Activated CD8-positive, alpha-beta memory T cell treated with anti-CD3 and anti-CD28 coated beads, Interleukin-2, amount 10 ng/mL, durations not matched to agents 7 days and 5 days (primary cell): ENCODE results near the gene CCNYL1. TPM values are rescaled to one million over a fixed set of nuclear protein-coding genes. Genes with fewer than 3 reads are reported as not detected.

Experiments
- ATAC-seq: fragments of 150-1000 bp; cut with Tn5 transposase; one replicate; pipeline ENCODE4 v1.10.0; 2021; ENCODE audit warnings: moderate library complexity
- CTCF ChIA-PET: fragments of 350-600 bp; sonication (Branson Sonifier 250); formaldehyde crosslinking; loops from one replicate; lab custom pipeline; 2021; ENCODE audit warnings: antibody characterized with exemption; lab: Charles Lee
- DNase-seq: peaks from one replicate; pipeline ENCODE4 v3.0.0-alpha.2; 2020
- H3K27ac Mint-ChIP-seq: one replicate; pipeline ENCODE4 v1.8.0; 2021; ENCODE audit warnings: mild to moderate bottlenecking, mixed read lengths
- H3K27me3 Mint-ChIP-seq: one replicate; pipeline ENCODE4 v1.8.0; 2021; ENCODE audit warnings: mixed read lengths
- H3K36me3 Mint-ChIP-seq: one replicate; pipeline ENCODE4 v1.8.0; 2021; ENCODE audit warnings: mild to moderate bottlenecking, mixed read lengths
- H3K4me1 Mint-ChIP-seq: one replicate; pipeline ENCODE4 v1.8.0; 2021; ENCODE audit warnings: mixed read lengths
- H3K4me3 Mint-ChIP-seq: one replicate; pipeline ENCODE4 v1.8.0; 2021; ENCODE audit warnings: mild to moderate bottlenecking, moderate library complexity, mixed read lengths
- H3K9me3 Mint-ChIP-seq: one replicate; pipeline ENCODE4 v1.8.0; 2022; ENCODE audit warnings: low read depth, mixed read lengths
- total RNA-seq, 2 experiments: library from RNA; stranded (reverse); gene quantifications; one replicate each; pipeline ENCODE4 v1.2.3, GENCODE V29; 2021

CCNYL1 gene
- 1 to 10 TPM; 5.8 to 5.9 TPM for total RNA-seq

DNA sequence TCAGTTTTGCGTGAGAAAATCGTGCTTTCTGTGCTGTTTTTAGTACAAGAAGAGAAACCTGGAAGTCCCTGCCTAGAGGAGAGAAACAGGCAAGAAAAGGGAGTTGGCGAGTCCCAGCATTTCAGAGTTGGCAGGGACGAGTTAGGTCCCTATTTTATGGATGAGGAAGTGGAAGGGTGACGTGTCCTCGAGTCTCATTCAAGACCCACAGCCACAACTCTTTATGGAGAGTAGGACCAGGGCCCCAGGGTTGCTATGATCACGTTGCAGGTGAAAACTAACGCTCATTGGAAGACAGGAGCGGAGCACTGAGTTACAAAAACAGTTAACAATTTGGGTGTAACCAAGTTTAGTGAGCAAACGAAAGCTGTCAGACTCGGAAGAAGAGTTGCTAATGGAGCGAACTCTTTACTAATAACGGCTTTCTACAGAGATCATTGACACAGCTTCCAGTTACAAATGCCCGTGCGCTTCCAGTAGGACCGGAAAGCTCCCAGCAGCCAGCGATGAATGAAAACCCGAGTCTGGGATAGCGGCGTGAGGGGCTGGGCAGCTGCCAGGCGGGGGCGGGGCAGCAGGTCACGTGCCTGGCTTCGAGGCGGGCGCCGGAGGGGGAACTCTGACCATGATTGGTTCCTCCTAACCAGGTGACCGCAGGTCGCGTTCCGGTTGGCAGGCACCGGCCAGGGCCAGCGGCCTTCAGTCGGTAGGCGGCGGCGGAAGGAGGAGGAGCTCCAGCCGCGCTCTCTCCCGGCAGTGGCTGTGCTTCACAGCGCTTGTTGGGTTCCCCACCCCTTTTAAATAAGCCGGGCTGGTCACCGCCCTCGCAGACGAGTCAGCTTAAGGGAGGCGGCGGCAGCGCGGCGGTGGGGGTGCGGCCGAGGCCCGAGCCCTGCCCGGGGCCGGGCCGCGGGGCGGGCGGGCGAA is at the start of gene CCNYL1:
Gene CCNYL1 (plus strand): TSS at position 827 of the 927 bp plus-strand sequence. CDS start 257 bp downstream, outside the sequence.
- CTCF ChIA-PET = interaction anchor here (0.7 to 3.7 kb wide), 8 partner anchors 14 to 330 kb away, joined by 3 to 17 read pairs (median 4); partner anchors contain the start of gene METTL21A
- H3K4me1 Mint-ChIP-seq = peaks cover 20% of the 10 kb centered on the region
- ATAC-seq = peak; percentile 99
- peak; percentile 99 for DNase-seq
- H3K36me3 Mint-ChIP-seq = peaks cover 6% of the 10 kb centered on the region
- peak within 1 kb of the TSS; percentile 91 for H3K4me3 Mint-ChIP-seq
- H3K27me3 Mint-ChIP-seq = peaks cover 5% of the 10 kb centered on the region
- peak within 1 kb of the TSS; percentile 90 for H3K27ac Mint-ChIP-seq
- H3K9me3 Mint-ChIP-seq = no peaks in the 10 kb centered on the region

DNA sequence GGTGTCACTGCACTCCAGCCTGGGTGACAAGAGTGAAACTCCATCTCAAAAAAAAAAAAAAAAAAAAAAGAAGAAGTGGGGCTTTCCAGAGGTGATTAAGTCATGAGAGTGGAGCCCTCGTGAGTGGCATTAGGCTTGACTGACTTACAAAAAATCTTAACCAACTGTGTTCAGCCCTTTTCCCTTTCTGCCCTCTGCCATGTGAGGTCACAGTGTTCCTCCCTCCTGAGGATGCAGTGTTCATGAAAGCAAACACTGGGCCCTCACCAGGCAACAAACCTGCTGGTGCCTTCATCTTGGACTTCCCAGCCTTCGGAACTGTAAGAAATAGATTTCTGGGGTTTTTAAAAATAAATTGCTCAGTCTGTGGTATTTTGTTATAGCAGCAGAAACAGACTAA is 49.2 kb upstream of the CCNYL1 start:
- no peak overlapping the region for H3K4me3 Mint-ChIP-seq
- CTCF ChIA-PET = no interaction called here
- H3K9me3 Mint-ChIP-seq = no peaks in the 10 kb centered on the region
- no peaks in the 10 kb centered on the region for H3K36me3 Mint-ChIP-seq
- DNase-seq (no peak), ATAC-seq (no peak)
- H3K27ac Mint-ChIP-seq = no peak overlapping the region
- no peaks in the 10 kb centered on the region for H3K4me1 Mint-ChIP-seq
- peaks cover 2% of the 10 kb centered on the region for H3K27me3 Mint-ChIP-seq

DNA sequence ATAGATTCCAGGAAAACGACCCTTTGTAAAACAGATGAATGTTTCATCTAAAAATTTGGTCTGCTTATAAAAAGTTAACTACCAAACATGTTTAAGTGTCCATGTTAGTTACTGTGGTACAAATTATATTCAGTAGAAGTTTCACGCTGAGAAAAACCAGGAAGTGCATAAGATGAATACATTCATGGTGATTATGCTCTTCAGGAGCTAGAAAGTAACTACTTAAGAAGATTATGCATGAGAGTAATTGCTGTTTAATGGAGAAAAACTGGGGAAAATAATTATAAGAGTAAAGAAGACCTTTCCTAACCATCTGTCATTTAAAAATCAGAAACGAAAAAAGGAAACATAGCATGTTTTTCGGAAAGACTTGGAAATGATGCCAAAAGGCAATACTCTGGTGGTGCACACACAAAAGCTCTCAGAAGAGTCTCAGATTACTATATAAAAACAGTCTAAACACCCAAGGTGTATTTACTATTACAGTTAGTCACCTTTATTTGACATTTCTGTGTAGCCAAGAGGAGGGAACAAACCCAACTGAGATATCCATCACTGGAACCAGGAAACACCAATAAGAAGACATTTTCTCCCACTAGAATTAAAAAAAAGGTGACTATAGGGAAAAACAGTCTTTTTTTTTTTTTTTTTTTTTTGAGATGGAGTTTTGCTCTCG is 47.4 kb upstream of the CCNYL1 start:
- Mint-ChIP-seq H3K27me3 (peaks cover 2% of the 10 kb centered on the region), H3K9me3 (no peaks in the 10 kb centered on the region), H3K4me3 (no peak overlapping the region), H3K4me1 (no peaks in the 10 kb centered on the region), H3K27ac (no peak overlapping the region), H3K36me3 (no peaks in the 10 kb centered on the region)
- no peak for DNase-seq
- no peak for ATAC-seq
- CTCF ChIA-PET = no interaction called here

DNA sequence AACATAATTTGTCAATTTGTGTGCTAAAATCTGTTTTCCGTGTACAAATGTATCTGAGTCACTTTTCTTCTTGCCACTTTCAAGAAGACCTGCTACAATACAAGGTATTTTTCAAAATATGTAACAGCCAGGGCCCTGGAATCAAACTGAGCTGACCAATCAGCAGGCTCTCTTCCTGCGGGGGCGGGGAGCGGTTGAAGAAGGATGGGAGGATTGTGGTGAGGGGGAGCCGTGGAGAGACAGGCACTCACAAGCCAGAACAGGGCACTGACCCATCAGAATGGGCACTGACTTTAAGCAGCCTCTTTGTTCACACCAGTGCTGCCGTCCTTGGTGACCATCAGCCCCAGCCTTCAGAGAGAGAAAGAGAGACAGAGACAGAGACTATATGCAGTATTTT is 40.6 kb upstream of the CCNYL1 start:
- Mint-ChIP-seq H3K27me3 (peaks cover 9% of the 10 kb centered on the region), H3K4me3 (no peak overlapping the region), H3K9me3 (no peaks in the 10 kb centered on the region), H3K4me1 (no peaks in the 10 kb centered on the region), H3K27ac (no peak overlapping the region), H3K36me3 (no peaks in the 10 kb centered on the region)
- ATAC-seq (no peak), DNase-seq (no peak)
- CTCF ChIA-PET = no interaction called here

DNA sequence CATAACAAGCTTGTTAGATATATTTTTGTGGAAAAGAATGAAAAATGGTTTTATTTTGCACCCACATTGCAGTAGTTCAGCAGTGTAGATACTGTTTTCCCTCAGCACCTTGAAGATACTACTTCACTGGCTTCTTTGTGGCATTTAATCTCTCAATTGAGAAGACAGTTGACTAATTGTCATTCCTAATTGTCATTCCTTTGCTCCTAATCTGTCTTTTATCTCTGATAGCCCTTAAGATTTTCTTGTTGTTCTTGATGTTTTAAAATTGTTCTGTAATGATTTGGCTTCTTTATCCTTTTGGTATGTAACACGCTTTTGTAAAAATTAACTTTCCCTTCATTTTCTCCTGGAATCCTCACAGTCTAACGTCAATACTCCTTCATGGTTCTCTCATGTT is 38.0 kb upstream of the CCNYL1 start:
- H3K27ac Mint-ChIP-seq = no peak overlapping the region
- H3K4me1 Mint-ChIP-seq = no peaks in the 10 kb centered on the region
- no peaks in the 10 kb centered on the region for H3K36me3 Mint-ChIP-seq
- ATAC-seq (no peak), DNase-seq (no peak)
- CTCF ChIA-PET = no interaction called here
- no peak overlapping the region for H3K4me3 Mint-ChIP-seq
- no peaks in the 10 kb centered on the region for H3K9me3 Mint-ChIP-seq
- H3K27me3 Mint-ChIP-seq = peaks cover 7% of the 10 kb centered on the region

DNA sequence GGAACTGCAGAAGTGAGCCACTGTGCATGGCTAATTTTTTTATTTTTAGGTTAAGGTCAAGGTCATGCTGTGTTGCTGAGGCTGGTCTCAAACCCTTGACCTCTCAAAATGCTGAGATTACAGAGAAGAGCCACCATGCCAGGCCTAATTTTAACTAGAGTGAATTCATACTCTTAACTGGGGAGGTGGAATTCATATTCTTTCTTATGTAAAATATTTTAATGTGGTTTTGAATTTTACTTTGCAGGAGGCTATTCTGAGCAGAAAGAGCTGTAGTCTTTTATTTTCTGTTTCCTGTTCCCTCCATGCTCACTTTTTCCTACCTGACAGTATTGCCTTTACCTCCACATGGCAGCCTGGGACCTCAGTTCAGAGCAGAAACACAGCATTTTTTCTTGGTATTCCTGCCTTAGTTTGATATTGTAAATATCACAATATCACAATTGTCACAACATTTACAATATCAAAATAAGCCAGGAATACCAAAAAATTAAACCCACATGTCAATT is 37.1 kb upstream of the CCNYL1 start:
- Mint-ChIP-seq H3K4me1 (no peaks in the 10 kb centered on the region), H3K9me3 (no peaks in the 10 kb centered on the region), H3K4me3 (no peak overlapping the region), H3K36me3 (no peaks in the 10 kb centered on the region), H3K27me3 (peaks cover 7% of the 10 kb centered on the region), H3K27ac (no peak overlapping the region)
- ATAC-seq (no peak), DNase-seq (no peak)
- CTCF ChIA-PET = no interaction called here

DNA sequence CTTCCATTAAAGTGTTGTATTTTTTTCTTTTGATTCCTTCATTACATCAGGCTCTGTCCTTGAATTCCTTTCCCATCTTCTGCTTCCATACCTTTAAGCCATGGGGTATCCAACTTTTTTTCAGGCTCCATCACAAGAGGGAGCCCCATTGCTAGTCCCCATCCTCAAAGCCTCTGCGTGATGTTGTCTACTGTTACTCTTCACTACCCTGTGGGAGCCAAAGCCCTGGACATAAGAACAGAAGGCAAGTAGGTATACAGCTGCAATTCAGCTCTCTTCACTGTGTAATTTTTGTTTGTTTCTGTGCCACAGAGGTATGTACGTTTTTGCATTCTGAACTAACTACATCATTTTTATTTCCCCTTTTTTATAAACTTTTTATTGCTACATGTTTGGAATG is 36.6 kb upstream of the CCNYL1 start:
- CTCF ChIA-PET = no interaction called here
- no peaks in the 10 kb centered on the region for H3K36me3 Mint-ChIP-seq
- no peaks in the 10 kb centered on the region for H3K4me1 Mint-ChIP-seq
- peaks cover 10% of the 10 kb centered on the region for H3K27me3 Mint-ChIP-seq
- DNase-seq (no peak), ATAC-seq (no peak)
- no peak overlapping the region for H3K27ac Mint-ChIP-seq
- H3K9me3 Mint-ChIP-seq = no peaks in the 10 kb centered on the region
- no peak overlapping the region for H3K4me3 Mint-ChIP-seq

DNA sequence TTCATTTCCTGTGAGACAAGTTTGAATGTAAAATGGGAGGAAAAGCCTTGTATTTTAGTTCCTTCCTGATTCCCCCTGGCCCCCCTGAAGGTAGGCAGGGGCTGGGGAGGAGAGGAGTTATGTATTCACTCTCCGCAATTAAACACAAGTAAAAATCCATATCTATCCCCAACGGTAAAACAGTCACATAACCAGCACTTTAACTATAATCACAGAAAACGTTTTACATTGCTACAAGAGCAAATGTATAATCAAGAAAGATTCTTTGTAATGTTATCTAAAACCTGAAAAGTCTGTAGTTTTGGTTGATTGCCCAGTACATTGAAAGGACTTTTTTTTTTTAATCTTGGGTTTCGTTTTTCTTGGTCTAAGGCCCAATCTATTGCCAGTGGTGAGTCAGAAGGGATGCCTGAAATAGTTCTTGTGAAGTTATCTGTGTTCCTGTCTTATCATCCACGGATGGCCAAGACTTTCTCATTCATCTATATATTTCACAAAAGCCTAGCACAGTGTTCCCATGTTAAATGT is 34.5 kb upstream of the CCNYL1 start:
- DNase-seq (no peak), ATAC-seq (no peak)
- Mint-ChIP-seq H3K4me3 (no peak overlapping the region), H3K36me3 (no peaks in the 10 kb centered on the region), H3K27ac (no peak overlapping the region), H3K4me1 (no peaks in the 10 kb centered on the region), H3K27me3 (peaks cover 20% of the 10 kb centered on the region), H3K9me3 (no peaks in the 10 kb centered on the region)
- CTCF ChIA-PET = no interaction called here

DNA sequence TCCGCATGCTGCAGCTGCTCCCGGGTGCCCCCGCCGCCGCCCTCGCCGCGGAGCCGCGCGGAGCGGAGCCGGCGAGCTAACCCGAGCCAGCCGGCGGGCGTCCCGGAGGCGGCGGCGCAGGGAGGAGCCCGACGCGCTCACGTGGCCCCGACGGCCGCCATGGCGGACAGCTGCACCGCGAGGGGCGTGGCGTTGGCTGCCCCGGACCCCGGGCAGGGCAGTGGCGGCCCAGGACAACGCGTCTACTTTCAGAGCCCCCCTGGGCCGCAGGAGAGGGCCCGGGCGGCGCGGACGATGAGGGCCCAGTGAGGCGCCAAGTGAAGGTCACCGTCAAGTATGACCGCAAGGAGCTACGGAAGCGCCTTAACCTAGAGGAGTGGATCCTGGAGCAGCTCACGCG is 30.0 kb upstream of the CCNYL1 start:
- CTCF ChIA-PET = interaction anchor here (0.6 kb wide), 1 partner anchor 387 kb away, joined by 3 read pairs; no protein-coding TSS in a partner anchor
- no peak for DNase-seq
- peak; percentile 36 for ATAC-seq
- H3K27me3 Mint-ChIP-seq = peaks cover 21% of the 10 kb centered on the region
- H3K9me3 Mint-ChIP-seq = no peaks in the 10 kb centered on the region
- H3K4me3 Mint-ChIP-seq = no peak overlapping the region
- no peak overlapping the region for H3K27ac Mint-ChIP-seq
- no peaks in the 10 kb centered on the region for H3K36me3 Mint-ChIP-seq
- H3K4me1 Mint-ChIP-seq = no peaks in the 10 kb centered on the region

DNA sequence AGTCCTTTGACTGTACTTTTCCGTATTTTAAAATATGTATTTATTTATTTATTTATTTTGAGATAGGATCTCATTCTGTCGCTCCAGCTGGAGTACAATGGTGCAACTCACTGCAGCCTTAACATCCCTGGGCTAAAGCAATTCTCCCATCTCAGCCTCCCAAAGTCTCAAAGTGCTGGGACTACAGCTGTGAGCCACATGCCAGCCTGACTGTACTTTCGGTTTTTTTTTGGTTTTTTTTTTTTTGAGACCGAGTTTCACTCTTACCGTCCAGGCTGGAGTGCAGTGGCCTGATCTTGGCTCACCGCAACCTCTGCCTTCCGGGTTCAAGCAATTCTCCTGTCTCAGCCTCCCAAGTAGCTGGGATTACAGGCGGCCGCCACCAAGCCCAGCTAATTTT is 28.9 kb upstream of the CCNYL1 start:
- Mint-ChIP-seq H3K36me3 (no peaks in the 10 kb centered on the region), H3K4me1 (no peaks in the 10 kb centered on the region), H3K27me3 (peaks cover 21% of the 10 kb centered on the region), H3K9me3 (no peaks in the 10 kb centered on the region), H3K27ac (no peak overlapping the region), H3K4me3 (no peak overlapping the region)
- ATAC-seq (no peak), DNase-seq (no peak)
- CTCF ChIA-PET = no interaction called here

DNA sequence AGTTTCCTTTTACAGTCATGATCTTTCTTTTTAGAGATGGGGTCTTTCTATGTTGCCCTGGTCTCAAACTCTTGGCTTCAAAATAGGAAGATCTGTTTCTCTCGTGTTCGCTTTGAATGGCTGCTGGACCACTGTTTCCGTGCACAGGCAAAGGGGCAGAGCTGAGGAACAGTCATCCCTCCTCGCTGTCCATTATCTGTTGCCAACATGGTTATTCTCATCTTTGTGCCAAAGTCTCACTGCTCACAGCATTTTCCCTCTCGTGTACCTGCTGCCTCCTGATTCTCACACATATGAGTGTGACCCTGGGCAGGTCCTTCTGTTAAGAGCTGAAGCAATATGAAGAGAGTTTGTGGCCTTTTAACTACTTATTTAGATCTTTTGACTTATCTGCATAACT is 28.0 kb upstream of the CCNYL1 start:
- no peak for ATAC-seq
- DNase-seq = no peak
- Mint-ChIP-seq H3K27ac (no peak overlapping the region), H3K9me3 (no peaks in the 10 kb centered on the region), H3K4me1 (peaks cover 2% of the 10 kb centered on the region), H3K4me3 (no peak overlapping the region), H3K27me3 (peaks cover 21% of the 10 kb centered on the region), H3K36me3 (no peaks in the 10 kb centered on the region)
- CTCF ChIA-PET = no interaction called here

DNA sequence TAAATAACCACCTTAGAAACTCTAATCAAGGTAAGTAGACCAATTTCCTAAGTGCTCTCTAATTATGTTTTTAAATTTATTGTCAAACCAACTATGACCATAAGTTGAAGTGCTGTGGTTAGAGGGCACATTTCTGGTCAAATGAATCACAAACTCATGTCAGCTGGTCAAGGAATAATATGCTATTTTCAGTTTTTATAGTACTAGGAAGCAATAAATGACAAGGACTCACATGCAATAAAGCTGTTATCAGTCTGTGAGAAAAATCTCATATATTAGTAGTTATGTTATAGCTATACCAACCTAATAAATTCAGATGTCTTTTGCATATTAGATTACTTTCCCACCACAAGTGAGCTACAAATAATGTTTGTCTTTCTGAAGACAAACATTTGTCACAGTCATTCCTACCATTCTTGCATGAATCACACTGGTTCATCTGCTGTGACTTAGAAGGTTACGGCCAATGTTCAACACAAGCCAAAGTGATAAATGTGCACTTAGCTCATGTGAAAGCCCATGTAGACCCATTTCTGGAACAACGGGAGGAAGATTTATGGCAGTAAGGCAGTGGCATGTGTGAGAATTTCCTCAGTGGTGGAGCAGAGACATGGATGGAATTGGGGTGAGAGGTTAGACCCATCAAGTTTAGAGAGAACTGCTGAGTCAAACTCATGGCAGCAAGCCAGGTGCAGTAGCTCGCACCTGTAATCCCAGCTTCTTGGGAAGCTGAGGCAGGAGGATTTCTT is 27.4 kb upstream of the CCNYL1 start:
- DNase-seq = no peak
- Mint-ChIP-seq H3K27ac (no peak overlapping the region), H3K4me1 (peaks cover 6% of the 10 kb centered on the region), H3K27me3 (peaks cover 21% of the 10 kb centered on the region), H3K4me3 (no peak overlapping the region), H3K36me3 (no peaks in the 10 kb centered on the region), H3K9me3 (no peaks in the 10 kb centered on the region)
- ATAC-seq = no peak
- CTCF ChIA-PET = no interaction called here

DNA sequence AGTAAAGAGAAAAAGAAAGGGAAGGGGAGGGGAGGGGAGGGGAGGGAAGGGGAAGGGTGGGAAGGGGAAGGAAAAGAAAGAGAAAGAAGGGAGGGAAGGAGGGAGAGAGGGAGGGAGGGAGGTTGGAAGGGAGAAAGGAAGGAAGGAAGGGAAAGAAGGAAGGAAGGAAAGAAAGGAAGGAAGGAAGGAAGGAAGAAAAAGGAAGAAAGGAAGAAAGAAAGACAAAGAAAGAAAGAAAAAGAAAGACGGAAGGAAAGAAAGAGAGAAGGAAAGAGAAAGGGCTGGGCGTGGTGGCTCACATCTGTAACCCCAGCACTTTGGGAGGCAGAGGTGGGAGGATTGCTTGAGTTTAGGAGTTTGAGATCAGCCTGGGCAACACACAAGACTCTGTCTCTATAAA is 24.6 kb upstream of the CCNYL1 start:
- Mint-ChIP-seq H3K9me3 (no peaks in the 10 kb centered on the region), H3K36me3 (no peaks in the 10 kb centered on the region), H3K27me3 (peaks cover 8% of the 10 kb centered on the region), H3K27ac (no peak overlapping the region), H3K4me1 (peaks cover 6% of the 10 kb centered on the region), H3K4me3 (no peak overlapping the region)
- DNase-seq (no peak), ATAC-seq (no peak)
- CTCF ChIA-PET = no interaction called here
